Activated CD4-positive, alpha-beta T cell treated with anti-CD3 and anti-CD28 coated beads, Interleukin-2, amount 50 U/mL, for 48 hours (primary cell): Measurements from ENCODE around the gene SLC50A1.

ENCODE experiments used
- DNase-seq, 2 experiments: peaks; one replicate each; pipeline ENCODE4 v3.0.0-alpha.2; 2020

Gene SLC50A1

GRCh38 chr1:155185783-155186066 lies 50.1 kb downstream of the SLC50A1 start:
- no peak for DNase-seq

GRCh38 chr1:155186067-155186793 lies 50.6 kb downstream of the SLC50A1 start:
- DNase-seq, result no peak

GRCh38 chr1:155186794-155187455 lies 51.3 kb downstream of the SLC50A1 start:
- DNase-seq, result no peak

- no peak for DNase-seq
These were observed 51.8 kb downstream of the SLC50A1 start for GRCh38 chr1:155187456-155187891.

- DNase-seq, result no peak
These were observed 52.6 kb downstream of the SLC50A1 start for GRCh38 chr1:155188268-155188667.
